ENCODE measurements around the gene VCL. TPM values are rescaled to one million over a fixed set of nuclear protein-coding genes. Genes with fewer than 3 reads are reported as not detected.
"Not testable (repeated sequence)": the region's sequence is repeated elsewhere in the genome, so short reads cannot be mapped to it uniquely, and the experiment has no call there.

VCL gene
- total RNA-seq, 2 experiments from 2014 or later = 20.7 to 22.7 TPM

GRCh38 chr10:74025380-74025978 lies 27.6 kb downstream of the VCL start:
- ATAC-seq (no peak), DNase-seq (no peak)
- no peak overlapping the region for H3K27ac Mint-ChIP-seq
- CTCF ChIA-PET = interaction anchor here (0.8 to 1.8 kb wide), 6 partner anchors 9 to 59 kb away, joined by 3 to 8 read pairs (median 3); no protein-coding TSS in a partner anchor
- no peak overlapping the region for H3K4me3 Mint-ChIP-seq
- H3K27me3 Mint-ChIP-seq = no peaks in the 10 kb centered on the region
- POLR2A ChIA-PET = interaction anchor here (0.8 kb wide), 1 partner anchor 33 kb away, joined by 3 read pairs; no protein-coding TSS in a partner anchor
- intact Hi-C loops (cut with DNase I, micrococcal nuclease) = no loop called here
- peaks cover 3% of the 10 kb centered on the region for H3K36me3 Mint-ChIP-seq (ENCODE audit: low read depth)
- peaks cover 46% of the 10 kb centered on the region for H3K4me1 Mint-ChIP-seq
- H3K9me3 Mint-ChIP-seq (ENCODE audit: low read depth) = no peaks in the 10 kb centered on the region

- no peaks in the 10 kb centered on the region for H3K36me3 Mint-ChIP-seq (ENCODE audit: low read depth)
- POLR2A ChIA-PET = no interaction called here
Measured at GRCh38 chr10:74026428-74027015, 28.6 kb downstream of the VCL start.

GRCh38 chr10:74027702-74028101 lies 29.8 kb downstream of the VCL start:
- H3K27me3 Mint-ChIP-seq = no peaks in the 10 kb centered on the region
- H3K4me1 Mint-ChIP-seq = peaks cover 43% of the 10 kb centered on the region
- no peak overlapping the region for H3K27ac Mint-ChIP-seq
- POLR2A ChIA-PET = interaction anchor here (1.0 kb wide), 1 partner anchor 22 kb away, joined by 5 read pairs; no protein-coding TSS in a partner anchor
- no peak for ATAC-seq
- no peak overlapping the region for H3K4me3 Mint-ChIP-seq
- intact Hi-C loops (cut with DNase I, micrococcal nuclease) = no loop called here
- no peak for DNase-seq
- no peaks in the 10 kb centered on the region for H3K36me3 Mint-ChIP-seq (ENCODE audit: low read depth)
- no peaks in the 10 kb centered on the region for H3K9me3 Mint-ChIP-seq (ENCODE audit: low read depth)
- CTCF ChIA-PET = interaction anchor here (0.6 to 1.3 kb wide), 3 partner anchors 16 to 131 kb away, joined by 3 to 4 read pairs (median 3); no protein-coding TSS in a partner anchor

More at GRCh38 chr10:74026428-74027015, 28.6 kb downstream of the VCL start:
- CTCF ChIA-PET = interaction anchor here (0.6 to 1.8 kb wide), 11 partner anchors 8 to 147 kb away, joined by 3 to 8 read pairs (median 3); no protein-coding TSS in a partner anchor
- no peaks in the 10 kb centered on the region for H3K9me3 Mint-ChIP-seq (ENCODE audit: low read depth)
- no peak for ATAC-seq
- H3K27ac Mint-ChIP-seq = no peak overlapping the region
- H3K4me3 Mint-ChIP-seq = no peak overlapping the region
- DNase-seq = no peak
- H3K4me1 Mint-ChIP-seq = peaks cover 48% of the 10 kb centered on the region
- no peaks in the 10 kb centered on the region for H3K27me3 Mint-ChIP-seq
- intact Hi-C loops (cut with DNase I, micrococcal nuclease) = no loop called here

- ATAC-seq (no peak), DNase-seq (no peak)
- intact Hi-C loops (cut with DNase I, micrococcal nuclease) = no loop called here
- Mint-ChIP-seq H3K27ac (no peak overlapping the region), H3K36me3 (ENCODE audit: low read depth) (no peaks in the 10 kb centered on the region), H3K4me3 (no peak overlapping the region), H3K4me1 (peaks cover 52% of the 10 kb centered on the region), H3K9me3 (ENCODE audit: low read depth) (no peaks in the 10 kb centered on the region), H3K27me3 (no peaks in the 10 kb centered on the region)
- CTCF ChIA-PET = interaction anchor here (0.6 to 1.6 kb wide), 2 partner anchors 10 to 47 kb away, joined by 3 to 4 read pairs; no protein-coding TSS in a partner anchor
- POLR2A ChIA-PET = no interaction called here
Measured at GRCh38 chr10:74029943-74030342, 32.0 kb downstream of the VCL start.

GRCh38 chr10:74032208-74032607 lies 34.3 kb downstream of the VCL start:
- intact Hi-C loops (cut with DNase I, micrococcal nuclease); H3K4me3 Mint-ChIP-seq; ATAC-seq; H3K9me3 Mint-ChIP-seq (ENCODE audit: low read depth); H3K27ac Mint-ChIP-seq; DNase-seq; H3K27me3 Mint-ChIP-seq; H3K36me3 Mint-ChIP-seq (ENCODE audit: low read depth): not testable (repeated sequence)
- ChIA-PET POLR2A (interaction anchor here (0.6 kb wide), 1 partner anchor 72 kb away, joined by 5 read pairs; no protein-coding TSS in a partner anchor), CTCF (interaction anchor here (1.0 kb wide), 1 partner anchor 152 kb away, joined by 4 read pairs; no protein-coding TSS in a partner anchor)
- H3K4me1 Mint-ChIP-seq = peaks cover 47% of the 10 kb centered on the region

- no peak overlapping the region for H3K27ac Mint-ChIP-seq
- POLR2A ChIA-PET = interaction anchor here (0.9 kb wide), 1 partner anchor 24 kb away, joined by 4 read pairs; no protein-coding TSS in a partner anchor
- intact Hi-C loops (cut with DNase I, micrococcal nuclease) = no loop called here
Measured at GRCh38 chr10:74032900-74033655, 35.2 kb downstream of the VCL start.

GRCh38 chr10:74033702-74034101 lies 35.8 kb downstream of the VCL start:
- Mint-ChIP-seq H3K9me3 (ENCODE audit: low read depth) (no peaks in the 10 kb centered on the region), H3K27ac (no peak overlapping the region), H3K27me3 (no peaks in the 10 kb centered on the region), H3K4me3 (no peak overlapping the region), H3K4me1 (peaks cover 42% of the 10 kb centered on the region), H3K36me3 (ENCODE audit: low read depth) (peaks cover 2% of the 10 kb centered on the region)
- no peak for ATAC-seq
- DNase-seq = no peak
- ChIA-PET CTCF (interaction anchor here (0.8 to 1.3 kb wide), 3 partner anchors 10 to 1856 kb away, joined by 3 read pairs; no protein-coding TSS in a partner anchor), POLR2A (interaction anchor here (0.9 kb wide), 1 partner anchor 23 kb away, joined by 4 read pairs; no protein-coding TSS in a partner anchor)
- intact Hi-C loops (cut with DNase I, micrococcal nuclease) = no loop called here

More at GRCh38 chr10:74032900-74033655, 35.2 kb downstream of the VCL start:
- no peaks in the 10 kb centered on the region for H3K27me3 Mint-ChIP-seq
- no peak for DNase-seq
- CTCF ChIA-PET = interaction anchor here (0.8 to 1.3 kb wide), 3 partner anchors 11 to 1856 kb away, joined by 3 read pairs; no protein-coding TSS in a partner anchor
- no peak overlapping the region for H3K4me3 Mint-ChIP-seq
- no peaks in the 10 kb centered on the region for H3K9me3 Mint-ChIP-seq (ENCODE audit: low read depth)
- no peak for ATAC-seq
- peaks cover 42% of the 10 kb centered on the region for H3K4me1 Mint-ChIP-seq
- peaks cover 2% of the 10 kb centered on the region for H3K36me3 Mint-ChIP-seq (ENCODE audit: low read depth)

- ATAC-seq = no peak
- intact Hi-C loops (cut with DNase I, micrococcal nuclease) = no loop called here
- H3K9me3 Mint-ChIP-seq (ENCODE audit: low read depth) = no peaks in the 10 kb centered on the region
- ChIA-PET POLR2A (no interaction called here), CTCF (interaction anchor here (0.7 to 1.4 kb wide), 4 partner anchors 9 to 855 kb away, joined by 3 to 9 read pairs (median 4); no protein-coding TSS in a partner anchor)
- peaks cover 42% of the 10 kb centered on the region for H3K4me1 Mint-ChIP-seq
- H3K27ac Mint-ChIP-seq = peak overlapping the region; percentile 35
- no peak overlapping the region for H3K4me3 Mint-ChIP-seq
- H3K36me3 Mint-ChIP-seq (ENCODE audit: low read depth) = peaks cover 2% of the 10 kb centered on the region
- no peaks in the 10 kb centered on the region for H3K27me3 Mint-ChIP-seq
- DNase-seq = no peak
Measured at GRCh38 chr10:74034301-74034700, 36.4 kb downstream of the VCL start.

GRCh38 chr10:74035303-74035702 lies 37.4 kb downstream of the VCL start:
- ChIA-PET CTCF (interaction anchor here (0.6 to 2.4 kb wide), 10 partner anchors 10 to 854 kb away, joined by 3 to 9 read pairs (median 3); no protein-coding TSS in a partner anchor), POLR2A (interaction anchor here (0.6 to 0.7 kb wide), 2 partner anchors 44 to 222 kb away, joined by 3 to 4 read pairs; no protein-coding TSS in a partner anchor)
- Mint-ChIP-seq H3K36me3 (ENCODE audit: low read depth) (peaks cover 2% of the 10 kb centered on the region), H3K9me3 (ENCODE audit: low read depth) (no peaks in the 10 kb centered on the region), H3K4me1 (peaks cover 44% of the 10 kb centered on the region), H3K4me3 (no peak overlapping the region), H3K27ac (no peak overlapping the region), H3K27me3 (no peaks in the 10 kb centered on the region)
- intact Hi-C loops (cut with DNase I, micrococcal nuclease) = no loop called here
- ATAC-seq (no peak), DNase-seq (no peak)

GRCh38 chr10:74036474-74036873 lies 38.6 kb downstream of the VCL start:
- Mint-ChIP-seq H3K27me3 (no peaks in the 10 kb centered on the region), H3K36me3 (ENCODE audit: low read depth) (peaks cover 2% of the 10 kb centered on the region), H3K4me3 (no peak overlapping the region), H3K4me1 (peaks cover 37% of the 10 kb centered on the region), H3K9me3 (ENCODE audit: low read depth) (no peaks in the 10 kb centered on the region), H3K27ac (no peak overlapping the region)
- intact Hi-C loops (cut with DNase I, micrococcal nuclease) = no loop called here
- no peak for ATAC-seq
- no peak for DNase-seq
- ChIA-PET CTCF (interaction anchor here (0.7 to 2.4 kb wide), 6 partner anchors 11 to 177 kb away, joined by 3 to 7 read pairs (median 3); no protein-coding TSS in a partner anchor), POLR2A (interaction anchor here (0.7 kb wide), 1 partner anchor 53 kb away, joined by 5 read pairs; no protein-coding TSS in a partner anchor)

All from activated CD4-positive, alpha-beta T cell treated with anti-CD3 and anti-CD28 coated beads for 36 hours (primary cell).